IMR-90 (cell line): ENCODE measurements around the gene SDC4. TPM values are rescaled to one million over a fixed set of nuclear protein-coding genes. Genes with fewer than 3 reads are reported as not detected.

Source experiments
- ATAC-seq: fragments of 200-7000 bp; cut with Tn5 transposase; 2 replicates; pipeline ENCODE4 v1.9.1; 2020; ENCODE audit warnings: low read depth, mild to moderate bottlenecking, moderate library complexity
- BruUV-seq: library from RNA; stranded (reverse); fragments of 400-500 nt; replicated peaks from 2 replicates; lab custom pipeline; 2021; lab: Mats Ljungman, UMichigan
- CTCF ChIA-PET: fragments of 300-600 bp; formaldehyde crosslinking; extraction: SDS; loops from one replicate; lab custom pipeline; 2021; ENCODE audit warnings: antibody characterized with exemption; lab: Yijun Ruan, JAX
- POLR2A ChIA-PET: fragments of 300-600 bp; sonication (Branson Sonifier 250); formaldehyde crosslinking; loops from one replicate; lab custom pipeline; 2022; ENCODE audit warnings: antibody characterized with exemption; ENCODE audit not compliant: unreplicated experiment; lab: Charles Lee
- DNase-seq: peaks from one replicate; pipeline ENCODE4 v3.0.0; 2013
- H2AFZ ChIP-seq: replicated peaks from 2 replicates; pipeline ENCODE3; 2013; ENCODE audit warnings: low read length, mild to moderate bottlenecking; ENCODE audit not compliant: poor library complexity
- H2AK5ac ChIP-seq: 2 replicates; pipeline ENCODE4 v1.6.1; 2013; ENCODE audit warnings: low read depth, low read length, inconsistent platforms
- H2AK9ac ChIP-seq: replicated peaks from 2 replicates; pipeline ENCODE3; 2013; ENCODE audit warnings: mild to moderate bottlenecking, low read depth, low read length, moderate library complexity; ENCODE audit not compliant: poor library complexity
- H2BK120ac ChIP-seq: 2 replicates; pipeline ENCODE4 v1.6.1; 2013; ENCODE audit warnings: low read depth, low read length, inconsistent platforms
- H2BK15ac ChIP-seq: 3 replicates; pipeline ENCODE4 v1.6.1; 2013; ENCODE audit warnings: low read depth, low read length, inconsistent platforms
- H2BK20ac ChIP-seq: 2 replicates; pipeline ENCODE4 v1.6.1; 2013; ENCODE audit warnings: low read depth, mild to moderate bottlenecking, inconsistent platforms, low read length, moderate library complexity
- H2BK5ac ChIP-seq: 2 replicates; pipeline ENCODE4 v1.6.1; 2013; ENCODE audit warnings: mild to moderate bottlenecking, low read depth, low read length, inconsistent platforms; ENCODE audit not compliant: poor library complexity, severe bottlenecking
- H3K14ac ChIP-seq: replicated peaks from 2 replicates; pipeline ENCODE4 v1.6.1; 2013; ENCODE audit warnings: low read depth, low read length, inconsistent platforms
- H3K18ac ChIP-seq: 2 replicates; pipeline ENCODE4 v1.6.1; 2013; ENCODE audit warnings: low read depth, low read length, control low read depth
- H3K23ac ChIP-seq: 2 replicates; pipeline ENCODE4 v1.6.1; 2013; ENCODE audit warnings: low read depth, low read length, inconsistent platforms
- H3K27ac ChIP-seq: 2 replicates; pipeline ENCODE4 v1.5.1; 2013; ENCODE audit warnings: mild to moderate bottlenecking, control low read depth, low read length; ENCODE audit not compliant: insufficient read depth
- H3K27me3 ChIP-seq: 2 replicates; pipeline ENCODE4 v1.6.1; 2013; ENCODE audit warnings: low read length; ENCODE audit not compliant: control insufficient read depth, insufficient read depth
- H3K36me3 ChIP-seq: 2 replicates; pipeline ENCODE4 v1.6.1; 2013; ENCODE audit warnings: low read length, mixed read lengths; ENCODE audit not compliant: control insufficient read depth, insufficient read depth
- H3K4ac ChIP-seq: 2 replicates; pipeline ENCODE4 v1.6.1; 2013; ENCODE audit warnings: low read depth, low read length, inconsistent platforms
- H3K4me1 ChIP-seq: 2 replicates; pipeline ENCODE4 v1.6.1; 2013; ENCODE audit warnings: low read length, mixed read lengths; ENCODE audit not compliant: control insufficient read depth, insufficient read depth
- H3K4me2 ChIP-seq: 2 replicates; pipeline ENCODE4 v1.6.1; 2013; ENCODE audit warnings: low read depth, mild to moderate bottlenecking, control low read depth, low read length, moderate library complexity
- H3K4me3 ChIP-seq: 2 replicates; pipeline ENCODE4 v1.5.1; 2013; ENCODE audit warnings: low read depth, mild to moderate bottlenecking, control low read depth, low read length, moderate library complexity; ENCODE audit not compliant: insufficient read depth
- H3K56ac ChIP-seq: 2 replicates; pipeline ENCODE4 v1.6.1; 2013; ENCODE audit warnings: low read length, inconsistent platforms; ENCODE audit not compliant: insufficient read depth; ENCODE audit errors: extremely low read depth
- H3K79me1 ChIP-seq, 2 experiments: 2 replicates each; pipeline ENCODE4 v1.6.1; 2013; ENCODE audit warnings: low read length in 2 of 2, inconsistent platforms in 1 of 2, low read depth in 1 of 2
- H3K9ac ChIP-seq: 2 replicates; pipeline ENCODE4 v1.6.1; 2013; ENCODE audit warnings: low read depth, low read length, control low read depth
- H3K9me1 ChIP-seq: 2 replicates; pipeline ENCODE4 v1.6.1; 2013; ENCODE audit warnings: low read length, inconsistent platforms; ENCODE audit not compliant: insufficient read depth
- H3K9me3 ChIP-seq: 2 replicates; pipeline ENCODE4 v1.6.1; 2013; ENCODE audit warnings: low read length; ENCODE audit not compliant: control insufficient read depth, insufficient read depth
- H4K20me1 ChIP-seq: 2 replicates; pipeline ENCODE4 v1.6.1; 2013; ENCODE audit warnings: low read length, inconsistent platforms; ENCODE audit not compliant: insufficient read depth
- H4K5ac ChIP-seq: 2 replicates; pipeline ENCODE4 v1.6.1; 2013; ENCODE audit warnings: mild to moderate bottlenecking, low read depth, low read length, control low read depth
- H4K8ac ChIP-seq, 2 experiments: 2 replicates each; pipeline ENCODE4 v1.6.1; 2013; ENCODE audit warnings: low read depth in 2 of 2, low read length in 2 of 2, control low read depth in 1 of 2, inconsistent platforms in 1 of 2
- H4K91ac ChIP-seq: 2 replicates; pipeline ENCODE4 v1.6.1; 2013; ENCODE audit warnings: low read depth, low read length, inconsistent platforms; ENCODE audit not compliant: insufficient read depth
- BHLHE40 ChIP-seq: fragments of 150-350 bp; IDR thresholded peaks from 2 replicates; pipeline ENCODE4 v1.6.1; 2016; ENCODE audit warnings: mild to moderate bottlenecking, low read depth, low read length
- CEBPB ChIP-seq: IDR thresholded peaks from 2 replicates; pipeline ENCODE4 v1.6.1; 2012; ENCODE audit warnings: low read depth, low read length, improper control_type of control experiment
- CHD1 ChIP-seq: IDR thresholded peaks from 2 replicates; pipeline ENCODE4 v1.6.1; 2012; ENCODE audit warnings: low read depth, low read length, improper control_type of control experiment
- CTCF ChIP-seq: conservative IDR thresholded peaks from 2 replicates; pipeline ENCODE4 v1.5.1; 2012; ENCODE audit warnings: mild to moderate bottlenecking, low read depth, low read length, improper control_type of control experiment
- FOS ChIP-seq: fragments of 150-350 bp; IDR thresholded peaks from 2 replicates; pipeline ENCODE4 v1.6.1; 2016; ENCODE audit warnings: low read depth, low read length
- MAFK ChIP-seq: IDR thresholded peaks from 2 replicates; pipeline ENCODE4 v1.6.1; 2012; ENCODE audit warnings: low read depth, low read length, improper control_type of control experiment
- MAZ ChIP-seq: IDR thresholded peaks from 2 replicates; pipeline ENCODE4 v1.6.1; 2012; ENCODE audit warnings: low read depth, mild to moderate bottlenecking, low read length, improper control_type of control experiment, moderate library complexity, borderline replicate concordance
- MXI1 ChIP-seq: IDR thresholded peaks from 2 replicates; pipeline ENCODE4 v1.6.1; 2012; ENCODE audit warnings: low read depth, mild to moderate bottlenecking, low read length, moderate library complexity, borderline replicate concordance
- NFE2L2 ChIP-seq: fragments of 150-350 bp; IDR thresholded peaks from 2 replicates; pipeline ENCODE4 v1.6.1; 2016; ENCODE audit warnings: low read depth, mild to moderate bottlenecking, low read length
- POLR2A ChIP-seq: IDR thresholded peaks from 2 replicates; pipeline ENCODE4 v1.6.1; 2012; ENCODE audit warnings: mild to moderate bottlenecking, low read depth, low read length
- RAD21 ChIP-seq: IDR thresholded peaks from 2 replicates; pipeline ENCODE4 v1.6.1; 2012; ENCODE audit warnings: low read length, improper control_type of control experiment
- RCOR1 ChIP-seq: IDR thresholded peaks from 2 replicates; pipeline ENCODE4 v1.6.1; 2012; ENCODE audit warnings: mild to moderate bottlenecking, low read length, improper control_type of control experiment; ENCODE audit not compliant: insufficient replicate concordance
- RFX5 ChIP-seq: IDR thresholded peaks from 2 replicates; pipeline ENCODE4 v1.8.0; 2012; ENCODE audit warnings: low read depth, mild to moderate bottlenecking, low read length, moderate library complexity
- SMC3 ChIP-seq: fragments of 150-350 bp; IDR thresholded peaks from 2 replicates; pipeline ENCODE4 v1.6.1; 2016; ENCODE audit warnings: low read depth, mild to moderate bottlenecking, antibody characterized with exemption, low read length, moderate library complexity
- WGBS, 2 experiments: methylation state at CpG; one replicate each; pipeline versions ENCODE4 v1.1.5 to v1.1.7; 2013; ENCODE audit warnings: missing lambda C conversion rate in 2 of 2; ENCODE audit not compliant: insufficient read length in 1 of 2; ENCODE audit errors: extremely low coverage in 2 of 2; 5-methylcytosine and 5-hydroxymethylcytosine counted together
- dilution Hi-C: fragments of 300-500 bp; cut with HindIII; formaldehyde crosslinking; loops from one replicate; pipeline ENCODE4 v1.14.3; 2018; ENCODE audit warnings: low sequenced_read_pairs; ENCODE audit not compliant: unreplicated experiment
- in situ Hi-C: fragments of 300-500 bp; cut with MboI; formaldehyde crosslinking; loops from 3 replicates; pipeline ENCODE4 v1.14.3; 2019; ENCODE audit warnings: low sequenced_read_pairs, inconsistent platforms, mixed read lengths
- intact Hi-C: fragments of 100-400 bp; cut with micrococcal nuclease; formaldehyde crosslinking; loops from 2 replicates; pipeline ENCODE4 v1.10.0; 2022
- polyA plus RNA-seq, 3 experiments: library from polyadenylated mRNA; depleted of rRNA; stranded (reverse); fragments of >200 nt; gene quantifications; 2 replicates each; pipeline ENCODE4 v1.2.3, GENCODE V29; 2012; ENCODE audit warnings: low replicate concordance in 1 of 3
- total RNA-seq: library from RNA; depleted of rRNA; stranded (reverse); fragments of >200 nt; gene quantifications from 2 replicates; pipeline ENCODE4 v1.2.3, GENCODE V29; 2012

SDC4 gene
- total and polyA plus RNA-seq, 2 of the 4 experiments (the other 2 are of a cell fraction), result 203 to 265 TPM

GRCh38 chr20:45345104-45345936 is 2.9 kb downstream of the SDC4 start (continued):
- TF ChIP-seq RFX5, result no peak
- TF ChIP-seq RCOR1, result no peak
- no peak for TF ChIP-seq BHLHE40

DNA sequence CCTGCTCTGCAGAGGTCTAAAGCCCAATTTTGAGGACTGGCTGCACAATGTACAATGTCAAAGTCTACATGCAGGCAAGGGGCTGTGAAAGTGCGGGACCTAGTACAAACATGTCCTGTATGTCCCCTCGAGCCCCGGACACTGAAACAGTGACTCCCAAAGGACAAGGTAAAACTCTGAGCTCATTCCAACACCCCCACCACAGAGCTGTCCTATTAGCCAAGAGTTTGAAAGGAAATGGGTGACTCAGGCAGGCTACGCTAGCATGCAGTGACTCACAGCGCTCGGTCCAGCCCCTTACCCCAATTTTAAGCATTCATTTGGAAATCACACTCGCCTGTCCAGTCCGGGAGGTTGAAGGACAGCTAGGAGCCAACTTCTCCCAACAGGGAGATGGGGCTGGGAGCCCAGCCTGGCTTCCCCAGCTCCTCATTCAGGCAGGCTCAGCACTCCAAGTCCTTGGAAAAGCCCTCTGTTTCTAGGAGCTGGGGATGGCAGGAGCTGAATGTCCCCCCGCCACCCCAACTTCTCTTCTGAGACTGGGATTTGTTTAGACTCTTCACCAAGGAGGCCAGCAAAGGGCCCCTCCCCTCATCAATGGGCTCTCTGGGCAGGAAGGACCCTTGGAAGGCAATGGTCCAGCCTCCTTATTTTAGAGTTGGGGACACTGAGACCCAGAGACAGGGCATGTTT is 3.9 kb downstream of the SDC4 start:
- no CpG with 5 or more reads among the region's 9 CpGs for WGBS, 2 experiments
- Histone ChIP-seq H3K23ac (peak overlapping the region; percentile 98), H2AK5ac (peak overlapping the region; percentile 93), H4K20me1 (peaks cover 42% of the 10 kb centered on the region), H2BK15ac (peak overlapping the region; percentile 99; the same call in 2 of the 3 replicates), H2BK5ac (peak overlapping the region; percentile 93), H2BK120ac (peak overlapping the region; percentile 95), H4K91ac (peak overlapping the region; percentile 99), H3K4me1 (peaks cover 49% of the 10 kb centered on the region), H3K27me3 (no peaks in the 10 kb centered on the region), H2AK9ac (peak overlapping the region; percentile 91), H3K4me3 (peak overlapping the region; percentile 21), H3K9ac (peak overlapping the region; percentile 95), H3K14ac (peak overlapping the region; percentile 93), H4K8ac (peak overlapping the region; percentile 73 to 78), H2AFZ (peak overlapping the region; percentile 76), H3K18ac (peak overlapping the region; percentile 71), H2BK20ac (peak overlapping the region; percentile 96), H3K4me2 (peak overlapping the region; percentile 87), H3K56ac (peak overlapping the region; percentile 84), H4K5ac (peak overlapping the region; percentile 65), H3K9me1 (peaks cover 28% of the 10 kb centered on the region), H3K36me3 (peaks cover 23% of the 10 kb centered on the region), H3K27ac (peak overlapping the region; percentile 92), H3K4ac (peak overlapping the region; percentile 99), H3K79me1 (peaks cover 5 to 83% of the 10 kb centered on the region in 2 experiments; a peak in 3 of 4 replicates), H3K9me3 (no peaks in the 10 kb centered on the region)
- peak; percentile 42 for ATAC-seq
- POLR2A ChIA-PET, result interaction anchor here (0.6 to 1.9 kb wide), 4 partner anchors 9 to 652 kb away, joined by 4 to 9 read pairs (median 7); no protein-coding TSS in a partner anchor
- DNase-seq, result peak; percentile 93
- BruUV-seq, result TSS peak; percentile 95
- dilution Hi-C loops (no loop called here), in situ Hi-C loops (loop anchor here (25.0 kb wide), 1 partner anchor 568 kb away; the partner anchor contains the start of gene PLTP), intact Hi-C loops (no loop called here)
- CTCF ChIA-PET, result no interaction called here
- TF ChIP-seq BHLHE40 (peak; percentile 49; the same call in 1 of the 2 replicates), MXI1 (no peak; the same call in 1 of the 2 replicates), FOS (peak; percentile 97), NFE2L2 (no peak), CEBPB (peak; percentile 93), RAD21 (no peak), POLR2A (peak; percentile 91), MAZ (peak; percentile 61; the same call in 1 of the 2 replicates), SMC3 (no peak), MAFK (no peak), CHD1 (no peak; the same call in 1 of the 2 replicates), CTCF (no peak)
